GM21528 (cell line): ENCODE measurements around the gene HHIPL1.

Experiments
- ATAC-seq: cut with Tn5 transposase; IDR thresholded peaks from one replicate; pipeline ENCODE4 v1.9.1; 2021; ENCODE audit warnings: mild to moderate bottlenecking, moderate library complexity; ENCODE audit not compliant: unreplicated experiment, low FRiP score

Gene HHIPL1

GRCh38 chr14:99644723-99645544 lies at the start of gene HHIPL1:
Gene HHIPL1, plus strand, starts transcription at chr14:99645129. Its CDS starts 79 bp downstream, at chr14:99645208.
- ATAC-seq: no peak

GRCh38 chr14:99595524-99595923 lies 49.4 kb upstream of the HHIPL1 start:
- no peak for ATAC-seq

GRCh38 chr14:99596071-99596627 lies 48.8 kb upstream of the HHIPL1 start:
- no peak for ATAC-seq

- ATAC-seq: no peak
These were observed 48.2 kb upstream of the HHIPL1 start for GRCh38 chr14:99596772-99597171.

GRCh38 chr14:99597911-99598600 lies 46.9 kb upstream of the HHIPL1 start:
- ATAC-seq: no peak

GRCh38 chr14:99598774-99599173 lies 46.2 kb upstream of the HHIPL1 start:
- ATAC-seq: no peak

- no peak for ATAC-seq
These were observed 45.5 kb upstream of the HHIPL1 start for GRCh38 chr14:99599393-99599792.

- no peak for ATAC-seq
These were observed 44.6 kb upstream of the HHIPL1 start for GRCh38 chr14:99600232-99600888.

GRCh38 chr14:99601361-99601831 lies 43.5 kb upstream of the HHIPL1 start:
- ATAC-seq: no peak

GRCh38 chr14:99602054-99602787 lies 42.7 kb upstream of the HHIPL1 start:
- ATAC-seq: no peak

GRCh38 chr14:99602788-99603415 lies 42.0 kb upstream of the HHIPL1 start:
- no peak for ATAC-seq

GRCh38 chr14:99603471-99604277 lies 41.3 kb upstream of the HHIPL1 start, which contains the start of gene CCDC85C:
Gene CCDC85C, minus strand, starts transcription at chr14:99604207. Its CDS starts 248 bp downstream, at chr14:99603959.
- ATAC-seq: no peak

- peak; percentile 78 for ATAC-seq
These were observed 40.6 kb upstream of the HHIPL1 start for GRCh38 chr14:99604278-99604765.

GRCh38 chr14:99604766-99605298 lies 40.1 kb upstream of the HHIPL1 start:
- ATAC-seq: peak; percentile 32

GRCh38 chr14:99605299-99605961 lies 39.5 kb upstream of the HHIPL1 start:
- ATAC-seq: peak; percentile 21

GRCh38 chr14:99606359-99606758 lies 38.6 kb upstream of the HHIPL1 start:
- no peak for ATAC-seq

GRCh38 chr14:99608591-99608990 lies 36.3 kb upstream of the HHIPL1 start:
- no peak for ATAC-seq
